HG03378 (cell line): Measurements from ENCODE around the gene NCSTN.

Source experiments
- ATAC-seq: cut with Tn5 transposase; IDR thresholded peaks from one replicate; pipeline ENCODE4 v1.9.1; 2021; ENCODE audit warnings: mild to moderate bottlenecking, moderate library complexity; ENCODE audit not compliant: unreplicated experiment

Gene NCSTN

DNA sequence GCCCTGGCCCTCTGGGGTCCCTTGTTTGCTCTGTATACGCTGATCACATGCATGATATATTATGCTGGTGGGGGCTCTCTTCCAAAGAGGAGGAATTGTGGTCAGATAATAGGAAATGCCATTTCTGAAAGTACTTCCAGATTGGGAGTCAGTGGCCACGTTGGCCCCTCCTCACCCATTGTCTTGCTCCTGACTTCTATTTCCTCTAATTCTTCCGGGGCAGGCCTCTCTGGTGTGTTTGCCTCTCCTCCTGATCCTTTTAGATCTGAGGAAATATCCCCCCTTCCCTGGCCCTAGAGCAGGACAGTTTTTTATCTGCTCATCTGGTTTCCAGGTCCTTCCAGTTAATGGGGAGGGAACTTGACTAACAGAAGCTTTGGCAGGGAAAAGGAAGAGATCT, 60.1 kb downstream of the NCSTN start:
- ATAC-seq, result no peak

DNA sequence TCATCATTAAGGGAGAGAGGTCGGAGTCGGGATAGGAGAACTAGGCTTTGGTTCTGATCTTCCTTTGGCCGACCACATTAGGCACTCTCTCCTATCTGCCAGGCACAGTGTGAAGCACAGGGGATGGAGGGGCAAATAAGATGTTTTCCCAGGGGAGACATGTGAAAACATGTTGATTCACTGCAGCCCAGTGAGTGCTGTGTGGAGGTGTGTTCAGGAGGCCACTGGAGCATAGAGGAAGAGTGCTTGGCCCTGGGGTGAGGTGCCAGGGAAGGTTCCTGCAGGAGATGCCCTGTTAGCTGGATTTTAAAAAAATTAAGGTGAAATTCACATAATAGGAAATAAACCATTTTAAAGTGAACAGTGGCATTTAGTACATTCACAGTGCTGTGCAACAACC, 60.9 kb downstream of the NCSTN start:
- no peak for ATAC-seq

DNA sequence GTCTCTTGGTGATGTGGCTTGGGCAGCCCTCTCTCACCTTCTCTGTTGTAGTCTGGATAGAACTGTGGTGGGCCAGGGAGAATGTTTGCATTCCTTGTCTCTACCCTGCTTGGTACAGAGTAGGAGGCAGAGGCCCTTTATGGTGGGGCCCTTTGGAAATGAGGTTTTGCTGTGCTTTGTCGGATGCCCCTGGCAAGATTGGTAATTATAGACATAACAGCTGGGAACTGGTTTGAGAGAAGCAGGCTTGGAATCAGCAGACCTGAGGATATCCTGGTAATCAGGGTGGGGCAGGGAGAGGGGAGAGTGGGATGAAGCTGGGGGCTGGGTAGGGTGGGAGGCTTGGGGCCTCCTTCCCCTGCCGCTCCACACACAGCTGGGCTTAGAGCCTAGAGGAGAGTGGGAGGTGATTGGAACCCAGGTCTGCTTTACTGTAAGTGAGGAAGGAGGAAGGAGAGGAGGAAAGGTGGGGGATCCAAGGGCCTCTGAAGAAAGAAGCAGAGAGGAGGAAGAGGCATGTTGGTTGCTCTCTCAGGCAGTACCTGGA, 62.2 kb downstream of the NCSTN start:
- no peak for ATAC-seq

DNA sequence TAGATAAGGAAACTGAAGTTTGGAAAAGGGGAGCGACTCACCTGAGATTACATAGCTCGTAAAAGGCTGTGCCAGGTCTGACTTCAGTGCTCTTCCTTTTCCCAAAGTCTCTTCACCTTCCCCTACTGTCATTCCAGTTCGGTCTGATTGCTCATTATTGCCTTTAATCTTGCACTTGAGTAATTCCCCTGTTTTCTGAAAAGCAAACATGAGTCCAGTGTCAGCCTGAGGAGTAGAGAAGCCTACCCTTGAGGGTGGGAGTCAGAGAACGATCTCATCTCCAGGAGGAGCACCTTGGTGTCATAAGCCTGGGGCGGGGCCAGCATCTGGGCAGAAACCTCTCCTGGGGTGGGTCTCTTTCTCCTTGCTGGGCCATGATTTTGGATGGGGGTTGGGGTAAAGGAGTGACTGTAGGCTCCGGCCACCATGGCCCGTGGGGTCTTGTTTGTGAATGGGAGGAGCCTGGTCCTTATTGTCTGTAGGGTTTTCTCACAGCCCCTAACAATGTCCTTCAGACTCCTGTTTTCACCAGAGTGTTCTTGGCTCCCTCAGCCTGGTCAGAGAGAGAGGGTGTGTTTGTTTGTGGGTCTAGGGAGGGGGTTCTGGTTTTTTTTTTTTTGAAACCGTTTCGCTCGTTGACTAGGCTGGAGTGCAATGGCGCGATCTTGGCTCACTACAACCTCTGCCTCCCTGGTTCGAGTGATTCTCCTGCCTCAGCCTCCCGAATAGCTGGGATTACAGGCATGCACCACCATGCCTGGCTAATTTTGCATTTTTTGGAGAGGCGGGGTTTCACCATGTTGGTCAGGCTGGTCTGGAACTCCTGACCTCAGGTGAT, 63.2 kb downstream of the NCSTN start:
- ATAC-seq, result no peak

DNA sequence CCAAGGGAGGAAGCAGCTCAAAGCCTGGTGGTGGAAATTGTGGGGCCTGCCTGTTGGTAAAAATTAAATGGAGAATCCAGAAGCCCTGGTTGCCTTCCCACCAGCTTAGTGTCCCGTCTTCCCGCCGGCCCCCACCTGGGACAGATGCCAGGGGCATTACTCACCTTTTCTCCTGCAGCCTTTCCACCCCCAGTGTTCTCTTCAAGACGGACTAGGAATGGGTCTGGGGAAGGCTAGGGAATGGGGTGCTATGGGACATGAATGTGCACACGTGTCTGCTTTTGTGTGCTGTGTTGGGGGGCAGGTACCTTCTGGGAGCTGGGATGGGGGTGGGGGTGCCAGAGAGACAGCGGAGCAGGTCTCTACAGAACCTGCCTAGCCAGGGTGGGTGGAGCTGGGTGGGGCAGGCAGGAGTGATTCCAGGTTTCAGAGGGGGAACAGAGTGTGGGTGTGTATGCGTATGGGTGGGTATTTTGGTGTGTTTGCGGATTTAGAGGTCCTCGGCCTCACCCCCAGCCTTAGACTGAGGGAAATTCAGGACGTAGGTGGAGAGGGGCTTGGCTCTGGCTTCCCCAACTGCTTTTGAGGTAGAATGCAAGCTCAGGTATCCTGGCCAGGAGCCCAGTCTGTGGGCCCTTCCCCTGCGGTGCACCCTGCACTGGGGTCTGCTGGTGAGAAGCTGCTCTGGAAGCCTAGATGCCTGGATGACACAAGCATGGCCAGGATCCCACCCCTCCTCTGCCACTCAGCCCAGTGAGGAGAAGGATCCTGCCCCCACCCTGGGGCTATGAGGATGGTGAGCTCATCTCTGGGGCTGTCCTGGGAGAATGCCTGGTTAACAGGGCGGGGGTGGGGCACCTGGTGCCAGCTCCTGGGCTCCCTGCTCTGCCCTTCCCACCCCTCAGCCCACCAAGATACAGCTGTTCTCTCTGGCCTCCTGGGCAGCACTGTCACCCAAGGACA, 64.9 kb downstream of the NCSTN start:
- ATAC-seq, result no peak
